ENCODE results near the gene OR5AP2.
"Not testable (repeated sequence)": the region's sequence is repeated elsewhere in the genome, so short reads cannot be mapped to it uniquely, and the experiment has no call there.

OR5AP2 gene

GRCh38 chr11:56636861-56637260, 5.4 kb downstream of the OR5AP2 start:
- no peak overlapping the region for H3K4me3 ChIP-seq (replicated peaks in 1 of 2; ENCODE audit: low read depth in 2 of 2, low read length in 2 of 2)
- DNase-seq (ENCODE audit: low read depth in 2 of 2), result no peak
- TF ChIP-seq CTCF (IDR thresholded peaks at IDR 0.05; ENCODE audit: low read depth, low read length), result no peak

- no peak for TF ChIP-seq CTCF (IDR thresholded peaks at IDR 0.05; ENCODE audit: low read depth, low read length)
- H3K4me3 ChIP-seq (replicated peaks in 1 of 2; ENCODE audit: low read depth in 2 of 2, low read length in 2 of 2), result no peak overlapping the region
- no peak for DNase-seq (ENCODE audit: low read depth in 2 of 2)
Observed at GRCh38 chr11:56632329-56632728, 9.9 kb downstream of the OR5AP2 start.

GRCh38 chr11:56625946-56626345, 16.3 kb downstream of the OR5AP2 start:
- no peak overlapping the region for H3K4me3 ChIP-seq (replicated peaks in 1 of 2; ENCODE audit: low read depth in 2 of 2, low read length in 2 of 2)
- no peak for TF ChIP-seq CTCF (IDR thresholded peaks at IDR 0.05; ENCODE audit: low read depth, low read length)
- DNase-seq (ENCODE audit: low read depth in 2 of 2), result no peak

- H3K4me3 ChIP-seq (replicated peaks in 1 of 2; ENCODE audit: low read depth in 2 of 2, low read length in 2 of 2), result no peak overlapping the region
- DNase-seq (ENCODE audit: low read depth in 2 of 2), result peak; percentile 31 to 74
- peak; percentile 31 for TF ChIP-seq CTCF (IDR thresholded peaks at IDR 0.05; ENCODE audit: low read depth, low read length)
Observed at GRCh38 chr11:56624661-56625110, 17.6 kb downstream of the OR5AP2 start.

- TF ChIP-seq CTCF (IDR thresholded peaks at IDR 0.05; ENCODE audit: low read depth, low read length), result no peak
- no peak for DNase-seq (ENCODE audit: low read depth in 2 of 2)
- no peak overlapping the region for H3K4me3 ChIP-seq (replicated peaks in 1 of 2; ENCODE audit: low read depth in 2 of 2, low read length in 2 of 2)
Observed at GRCh38 chr11:56611174-56611573, 31.1 kb downstream of the OR5AP2 start.

- H3K4me3 ChIP-seq (replicated peaks in 1 of 2; ENCODE audit: low read depth in 2 of 2, low read length in 2 of 2); DNase-seq (ENCODE audit: low read depth in 2 of 2): not testable (repeated sequence)
Observed at GRCh38 chr11:56592088-56592717, 50.0 kb downstream of the OR5AP2 start.
